ENCODE results near the gene PRKAR1B. TPM values are rescaled to one million over a fixed set of nuclear protein-coding genes. Genes with fewer than 3 reads are reported as not detected.

The PRKAR1B gene
- total RNA-seq, 2 donors from 2014 or later, result 26.2 to 56.0 TPM

DNA sequence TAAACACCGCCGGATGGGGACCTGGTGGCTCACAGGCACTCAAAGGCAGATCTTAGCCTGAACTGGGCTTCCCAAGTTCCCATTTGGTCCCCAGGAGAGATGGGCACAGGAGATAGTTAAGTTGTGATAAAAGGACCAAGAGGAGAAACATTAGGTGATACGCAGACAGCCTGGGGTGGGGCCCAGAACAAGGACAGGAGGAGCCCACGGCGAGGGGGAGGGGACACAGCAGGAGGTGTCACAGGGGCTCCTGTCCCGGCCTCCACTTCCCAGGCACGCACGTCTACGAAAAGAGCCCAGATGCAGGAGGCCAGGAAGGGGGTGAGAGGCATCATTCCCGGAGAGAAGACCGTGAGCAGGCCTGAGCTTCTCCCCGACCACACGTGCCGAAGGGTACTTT, 16.9 kb downstream of the PRKAR1B start:
- peaks cover 7% of the 10 kb centered on the region for H3K4me1 Mint-ChIP-seq
- ATAC-seq (replicated peaks), result no peak
- no peaks in the 10 kb centered on the region for H3K9me3 Mint-ChIP-seq
- H3K36me3 Mint-ChIP-seq (ENCODE audit: low read depth), result peaks cover 29% of the 10 kb centered on the region
- H3K27me3 Mint-ChIP-seq, result peaks cover 9% of the 10 kb centered on the region
- no peak overlapping the region for H3K27ac Mint-ChIP-seq
- no peak overlapping the region for H3K4me3 Mint-ChIP-seq

DNA sequence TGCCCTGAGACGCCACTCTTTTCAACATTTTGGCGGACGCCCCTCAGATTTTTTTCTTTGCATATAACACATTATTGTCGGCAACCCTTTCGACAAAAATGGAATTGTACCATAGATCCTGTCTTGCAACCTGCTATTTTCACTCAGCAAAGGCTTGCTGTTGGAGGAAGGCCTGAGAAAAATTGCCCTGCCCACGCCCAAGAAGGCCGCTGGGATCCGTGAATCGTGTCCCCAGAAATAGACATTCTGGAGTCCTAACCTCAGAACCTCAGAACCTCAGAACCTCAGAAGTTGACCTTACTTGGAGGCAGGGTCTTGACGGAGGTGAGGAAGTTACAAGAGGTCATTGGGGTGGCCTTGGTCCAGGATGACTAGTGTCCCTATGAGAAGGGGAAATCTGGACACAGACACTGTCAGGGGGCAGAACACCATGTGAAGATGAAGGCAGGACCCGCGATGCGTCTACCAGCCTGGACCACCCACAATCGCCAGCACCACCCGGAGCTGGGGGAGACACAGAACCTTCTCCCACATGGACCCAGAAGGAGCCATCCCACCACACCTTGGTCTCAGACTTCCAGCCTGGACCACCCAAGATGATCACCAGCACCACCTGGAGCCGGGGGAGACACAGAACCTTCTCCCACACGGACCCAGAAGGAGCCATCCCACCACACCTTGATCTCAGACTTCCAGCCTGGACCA, 19.6 kb downstream of the PRKAR1B start:
- peaks cover 20% of the 10 kb centered on the region for H3K36me3 Mint-ChIP-seq (ENCODE audit: low read depth)
- ATAC-seq (replicated peaks), result no peak
- H3K27ac Mint-ChIP-seq, result no peak overlapping the region
- no peaks in the 10 kb centered on the region for H3K4me1 Mint-ChIP-seq
- H3K4me3 Mint-ChIP-seq, result no peak overlapping the region
- H3K27me3 Mint-ChIP-seq, result no peaks in the 10 kb centered on the region
- peaks cover 3% of the 10 kb centered on the region for H3K9me3 Mint-ChIP-seq

DNA sequence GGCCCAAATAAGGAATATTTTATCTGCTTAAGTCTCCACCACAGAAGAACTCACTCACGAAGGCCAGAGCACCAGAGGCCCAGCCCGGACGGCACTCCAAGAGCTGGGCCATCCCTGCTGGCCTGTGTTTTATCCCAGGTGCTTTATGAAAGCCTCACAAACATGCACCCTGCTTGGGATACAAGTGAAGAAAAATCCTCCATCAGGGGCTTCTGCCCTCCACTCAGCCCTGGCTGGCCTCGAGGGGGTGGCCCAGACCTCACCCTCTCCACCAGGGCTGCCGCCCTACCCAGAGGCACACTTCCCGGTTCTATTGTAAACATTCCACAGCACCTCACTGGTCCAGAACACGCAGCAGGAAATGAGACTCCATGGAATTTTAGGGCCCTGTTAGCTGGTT, 20.4 kb downstream of the PRKAR1B start:
- no peak for ATAC-seq (replicated peaks)
- Mint-ChIP-seq H3K27me3 (no peaks in the 10 kb centered on the region), H3K9me3 (peaks cover 3% of the 10 kb centered on the region), H3K4me3 (no peak overlapping the region), H3K36me3 (ENCODE audit: low read depth) (peaks cover 27% of the 10 kb centered on the region), H3K4me1 (no peaks in the 10 kb centered on the region), H3K27ac (no peak overlapping the region)

DNA sequence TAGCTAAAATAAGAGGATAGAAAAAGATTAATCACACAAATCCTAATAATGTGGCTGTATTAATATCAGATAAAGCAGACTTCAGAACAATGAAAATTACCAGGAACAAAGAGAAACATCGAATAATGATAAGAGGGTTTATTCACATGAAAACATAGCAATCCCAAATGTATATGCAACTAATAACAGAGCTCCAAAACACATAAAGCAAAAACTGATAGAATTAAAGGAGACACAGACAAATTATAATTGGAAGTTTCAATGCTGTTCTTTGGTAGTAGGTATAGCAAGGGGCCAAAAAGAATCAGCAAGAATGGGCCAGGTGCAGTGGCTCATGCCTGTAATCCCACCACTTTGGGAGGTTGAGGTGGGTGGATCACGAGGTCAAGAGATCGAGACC, 24.0 kb downstream of the PRKAR1B start:
- Mint-ChIP-seq H3K4me1 (peaks cover 4% of the 10 kb centered on the region), H3K27ac (no peak overlapping the region), H3K27me3 (no peaks in the 10 kb centered on the region), H3K4me3 (no peak overlapping the region), H3K9me3 (peaks cover 3% of the 10 kb centered on the region), H3K36me3 (ENCODE audit: low read depth) (peaks cover 25% of the 10 kb centered on the region)
- no peak for ATAC-seq (replicated peaks)

DNA sequence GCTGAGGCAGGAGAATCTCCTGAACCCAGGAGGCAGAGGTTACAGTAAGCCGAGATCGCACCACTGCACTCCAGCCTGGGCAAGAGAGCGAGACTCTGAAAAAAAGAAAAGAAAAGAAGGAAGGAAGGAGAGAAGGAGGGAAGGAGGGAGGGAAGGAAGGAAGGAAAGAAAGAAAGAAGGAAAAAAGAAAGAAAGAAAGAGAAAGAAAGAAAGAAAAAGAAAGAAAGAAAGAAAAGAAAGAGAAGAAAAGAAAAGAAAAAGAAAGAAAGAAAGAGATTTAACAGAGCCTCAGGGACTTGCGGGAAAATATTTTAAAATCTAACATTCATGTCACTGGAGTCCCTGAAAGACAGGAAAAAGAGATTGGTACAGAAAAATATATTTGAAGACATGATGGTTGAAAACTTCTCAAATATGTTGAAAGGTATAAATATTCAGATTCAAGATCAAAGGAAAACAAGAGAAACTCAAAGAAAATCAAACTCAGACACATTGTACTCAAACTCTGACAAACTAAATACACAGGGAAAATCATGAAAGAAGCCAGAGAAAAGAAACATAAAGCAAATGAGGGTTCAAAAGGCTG, 25.9 kb downstream of the PRKAR1B start:
- Mint-ChIP-seq H3K4me3 (no peak overlapping the region), H3K27me3 (no peaks in the 10 kb centered on the region), H3K27ac (peak overlapping the region; percentile 79), H3K36me3 (ENCODE audit: low read depth) (peaks cover 19% of the 10 kb centered on the region), H3K4me1 (peaks cover 4% of the 10 kb centered on the region), H3K9me3 (peaks cover 3% of the 10 kb centered on the region)
- no peak for ATAC-seq (replicated peaks)

DNA sequence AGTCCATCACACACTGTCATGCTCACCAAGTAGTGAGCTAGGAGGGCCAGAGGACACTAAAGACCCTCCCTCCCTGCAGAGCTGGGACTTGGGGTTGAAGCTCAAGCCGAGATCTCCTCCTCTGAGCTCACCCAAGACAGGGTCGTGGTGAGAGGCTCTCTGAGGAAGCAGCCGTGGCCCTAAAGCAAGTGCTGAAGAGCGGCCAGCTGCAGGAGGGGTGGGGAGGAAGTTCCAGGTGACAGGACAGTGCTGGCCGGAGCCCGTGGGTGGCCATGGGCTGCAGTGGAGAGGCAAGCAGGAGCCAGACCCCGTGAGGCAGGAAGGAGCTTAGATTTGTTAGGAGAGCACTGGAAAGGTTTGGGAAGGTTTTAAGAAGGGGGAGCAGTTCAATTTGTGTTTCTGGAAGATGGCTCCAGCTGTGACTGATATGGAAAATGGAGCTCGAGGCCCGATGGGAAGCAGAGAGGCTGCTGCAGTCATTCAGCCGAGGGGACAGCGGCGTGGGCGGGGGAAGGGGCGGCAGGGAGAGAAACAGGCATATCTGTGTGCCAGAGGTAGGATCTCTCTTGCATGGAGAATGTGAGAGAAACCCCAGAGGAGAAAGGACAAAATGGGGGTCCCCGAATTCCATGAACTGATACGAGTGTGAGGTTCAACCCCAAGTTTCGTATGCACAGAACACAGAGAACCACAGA, 27.5 kb downstream of the PRKAR1B start:
- Mint-ChIP-seq H3K36me3 (ENCODE audit: low read depth) (peaks cover 19% of the 10 kb centered on the region), H3K4me1 (peaks cover 4% of the 10 kb centered on the region), H3K27ac (no peak overlapping the region), H3K4me3 (no peak overlapping the region), H3K9me3 (peaks cover 3% of the 10 kb centered on the region), H3K27me3 (no peaks in the 10 kb centered on the region)
- no peak for ATAC-seq (replicated peaks)

DNA sequence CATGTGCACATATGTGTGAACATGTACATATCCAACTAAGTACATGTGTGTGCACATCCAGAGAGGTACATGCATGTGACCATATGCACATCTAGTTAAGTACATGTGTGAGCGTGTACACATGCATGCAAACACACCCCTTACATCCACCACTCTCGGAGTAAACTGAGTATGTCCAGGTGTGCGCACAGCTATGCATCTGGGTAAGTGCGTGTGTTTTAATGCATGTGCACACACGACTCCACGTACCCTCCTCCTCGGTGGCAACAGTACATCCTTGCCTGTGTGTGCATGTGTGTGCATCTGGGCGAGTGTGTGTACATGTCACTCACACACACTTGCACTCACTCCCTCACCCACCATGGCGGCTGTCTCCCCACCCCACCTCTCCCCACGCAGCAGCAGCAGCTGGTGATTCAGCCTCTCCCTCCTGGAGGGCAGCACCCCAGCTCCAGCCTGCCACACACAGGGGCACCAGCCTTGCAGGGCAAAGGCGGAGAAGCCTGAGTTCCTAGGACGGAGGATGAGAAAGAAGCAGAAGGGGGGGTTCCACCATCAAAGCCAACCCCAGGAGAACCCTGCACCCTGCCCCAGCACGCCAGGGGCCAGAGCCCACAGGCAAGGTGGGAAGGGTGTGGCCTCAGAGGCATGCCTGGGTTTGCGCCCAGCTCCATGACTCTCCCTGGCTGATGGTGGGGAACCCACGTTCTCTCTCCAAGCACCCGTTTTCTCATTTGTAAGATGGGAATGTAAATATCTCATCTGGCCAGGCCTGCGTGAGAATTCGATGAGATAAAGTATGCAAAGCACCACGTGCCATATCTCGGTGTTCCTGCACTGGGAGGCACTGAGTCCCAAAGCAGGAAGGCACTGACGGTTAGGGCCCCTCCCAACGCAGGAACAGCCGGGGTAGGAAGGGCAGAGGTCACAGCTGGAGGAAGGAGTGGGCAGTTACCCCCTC, 28.3 kb downstream of the PRKAR1B start:
- no peak overlapping the region for H3K4me3 Mint-ChIP-seq
- H3K27me3 Mint-ChIP-seq, result no peaks in the 10 kb centered on the region
- peaks cover 4% of the 10 kb centered on the region for H3K4me1 Mint-ChIP-seq
- peaks cover 16% of the 10 kb centered on the region for H3K36me3 Mint-ChIP-seq (ENCODE audit: low read depth)
- ATAC-seq (replicated peaks), result no peak
- peaks cover 3% of the 10 kb centered on the region for H3K9me3 Mint-ChIP-seq
- H3K27ac Mint-ChIP-seq, result no peak overlapping the region

DNA sequence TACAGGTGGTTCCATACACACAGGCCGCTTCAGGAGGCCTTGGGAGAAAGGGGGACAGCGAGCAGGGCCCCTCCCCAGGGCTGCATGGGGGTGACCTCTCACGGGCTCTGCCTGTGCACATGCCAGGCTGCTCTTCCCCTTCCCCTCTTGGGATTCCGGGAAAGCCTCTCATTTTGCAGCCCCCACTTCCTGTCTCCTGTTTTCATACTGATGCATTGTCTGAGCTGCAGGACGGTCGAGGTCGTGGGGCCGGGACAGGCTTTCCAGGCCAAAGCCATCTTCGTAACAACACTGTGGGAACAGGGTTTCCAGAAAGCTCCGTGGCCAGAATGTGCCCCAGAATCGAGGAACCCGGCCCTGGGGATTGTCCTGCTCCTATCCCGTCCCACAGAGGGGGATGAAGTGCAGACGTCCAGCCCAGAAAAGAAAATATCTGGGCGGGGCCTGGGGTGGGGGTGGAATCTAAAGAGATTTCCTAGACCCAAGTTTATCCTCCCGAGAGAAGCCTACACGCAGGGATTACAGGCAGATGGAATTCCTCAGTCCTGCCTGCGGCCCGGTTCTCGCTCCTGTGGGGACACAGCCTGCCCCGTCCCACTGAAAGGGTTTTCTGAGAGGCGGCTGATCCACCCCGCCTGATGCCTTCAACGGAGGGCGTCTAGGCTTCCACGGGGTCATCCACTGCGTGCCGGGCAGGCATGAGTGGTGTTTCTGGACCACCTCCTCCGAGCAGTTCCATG, 30.1 kb downstream of the PRKAR1B start:
- Mint-ChIP-seq H3K4me1 (peaks cover 4% of the 10 kb centered on the region), H3K9me3 (no peaks in the 10 kb centered on the region), H3K4me3 (no peak overlapping the region), H3K27me3 (no peaks in the 10 kb centered on the region), H3K27ac (no peak overlapping the region), H3K36me3 (ENCODE audit: low read depth) (peaks cover 9% of the 10 kb centered on the region)
- no peak for ATAC-seq (replicated peaks)

DNA sequence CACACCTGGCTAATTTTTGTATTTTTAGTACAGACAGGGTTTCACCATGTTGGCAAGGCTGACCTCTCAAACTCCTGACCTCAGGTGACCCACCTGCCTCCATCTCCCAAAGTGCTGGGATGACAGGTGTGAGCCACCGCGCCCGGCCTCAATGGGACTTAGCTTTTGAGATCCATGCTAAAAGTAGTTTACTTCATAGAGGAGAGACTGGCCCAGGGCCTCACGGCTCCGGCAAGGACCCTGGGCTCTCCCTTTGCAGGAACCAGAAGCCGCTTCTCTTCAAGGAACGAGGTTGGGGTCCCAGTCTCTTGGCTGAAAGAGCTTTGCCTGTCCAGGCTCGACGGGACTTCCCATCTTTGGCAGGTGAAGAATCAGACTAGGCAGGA, 30.7 kb downstream of the PRKAR1B start:
- no peak overlapping the region for H3K27ac Mint-ChIP-seq
- no peaks in the 10 kb centered on the region for H3K9me3 Mint-ChIP-seq
- no peak overlapping the region for H3K4me3 Mint-ChIP-seq
- peaks cover 3% of the 10 kb centered on the region for H3K4me1 Mint-ChIP-seq
- ATAC-seq (replicated peaks), result no peak
- no peaks in the 10 kb centered on the region for H3K27me3 Mint-ChIP-seq
- H3K36me3 Mint-ChIP-seq (ENCODE audit: low read depth), result peaks cover 4% of the 10 kb centered on the region

DNA sequence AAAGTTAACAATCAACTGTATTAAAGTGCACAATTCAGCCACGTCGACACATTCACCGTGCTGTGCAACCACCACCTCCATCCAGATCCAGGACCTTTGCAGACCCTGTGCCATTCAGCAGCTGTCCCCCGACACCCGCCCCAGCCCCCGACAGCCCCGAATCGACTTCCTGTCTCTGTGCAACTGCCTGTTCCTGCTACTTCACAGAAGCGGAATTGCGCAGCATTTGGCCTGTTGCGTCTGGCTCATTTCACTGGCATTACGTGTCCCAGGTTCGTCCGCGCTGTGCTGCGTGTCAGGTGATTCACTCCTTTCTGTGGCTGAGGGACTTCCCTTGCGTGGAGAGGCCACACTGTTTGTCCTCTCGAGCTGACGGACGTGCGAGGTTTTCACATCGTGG, 33.8 kb downstream of the PRKAR1B start:
- Mint-ChIP-seq H3K4me3 (no peak overlapping the region), H3K27ac (no peak overlapping the region), H3K27me3 (no peaks in the 10 kb centered on the region), H3K4me1 (no peaks in the 10 kb centered on the region), H3K9me3 (no peaks in the 10 kb centered on the region), H3K36me3 (ENCODE audit: low read depth) (peaks cover 12% of the 10 kb centered on the region)
- ATAC-seq (replicated peaks), result no peak

DNA sequence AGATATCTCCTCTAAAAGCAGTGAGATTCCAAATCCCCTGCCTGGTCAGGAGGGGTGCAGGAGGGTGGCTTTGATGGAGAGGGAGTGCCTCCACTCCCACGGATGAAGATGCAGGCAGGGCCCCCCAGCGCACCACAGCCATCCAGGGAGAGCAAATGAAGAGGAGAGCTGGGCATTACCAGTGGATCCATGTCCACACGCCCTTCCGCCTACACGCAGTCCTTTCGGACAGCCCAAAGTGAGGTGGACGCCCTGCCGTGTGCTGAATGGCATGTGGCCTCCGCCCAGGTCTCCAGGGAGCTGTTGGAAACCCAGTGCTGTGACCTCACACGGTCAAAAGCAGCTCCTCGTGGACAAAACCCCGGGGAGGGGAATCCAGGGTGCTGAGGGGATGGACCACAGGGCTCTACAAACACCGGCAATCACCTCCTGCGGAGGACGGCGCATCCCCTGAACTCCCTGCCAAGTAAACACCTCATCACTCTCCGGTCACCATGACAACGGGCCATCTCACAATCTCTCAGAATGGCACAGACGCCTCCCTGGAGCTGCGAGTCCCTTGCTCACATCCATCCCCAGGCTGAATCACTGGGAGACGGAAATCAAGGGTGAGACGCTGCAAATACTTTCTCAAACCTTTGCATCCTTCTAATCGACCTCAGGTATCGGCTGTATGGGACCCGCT, 35.6 kb downstream of the PRKAR1B start:
- Mint-ChIP-seq H3K4me1 (no peaks in the 10 kb centered on the region), H3K36me3 (ENCODE audit: low read depth) (peaks cover 24% of the 10 kb centered on the region), H3K27me3 (no peaks in the 10 kb centered on the region), H3K9me3 (peaks cover 8% of the 10 kb centered on the region), H3K4me3 (no peak overlapping the region), H3K27ac (no peak overlapping the region)
- ATAC-seq (replicated peaks), result no peak

DNA sequence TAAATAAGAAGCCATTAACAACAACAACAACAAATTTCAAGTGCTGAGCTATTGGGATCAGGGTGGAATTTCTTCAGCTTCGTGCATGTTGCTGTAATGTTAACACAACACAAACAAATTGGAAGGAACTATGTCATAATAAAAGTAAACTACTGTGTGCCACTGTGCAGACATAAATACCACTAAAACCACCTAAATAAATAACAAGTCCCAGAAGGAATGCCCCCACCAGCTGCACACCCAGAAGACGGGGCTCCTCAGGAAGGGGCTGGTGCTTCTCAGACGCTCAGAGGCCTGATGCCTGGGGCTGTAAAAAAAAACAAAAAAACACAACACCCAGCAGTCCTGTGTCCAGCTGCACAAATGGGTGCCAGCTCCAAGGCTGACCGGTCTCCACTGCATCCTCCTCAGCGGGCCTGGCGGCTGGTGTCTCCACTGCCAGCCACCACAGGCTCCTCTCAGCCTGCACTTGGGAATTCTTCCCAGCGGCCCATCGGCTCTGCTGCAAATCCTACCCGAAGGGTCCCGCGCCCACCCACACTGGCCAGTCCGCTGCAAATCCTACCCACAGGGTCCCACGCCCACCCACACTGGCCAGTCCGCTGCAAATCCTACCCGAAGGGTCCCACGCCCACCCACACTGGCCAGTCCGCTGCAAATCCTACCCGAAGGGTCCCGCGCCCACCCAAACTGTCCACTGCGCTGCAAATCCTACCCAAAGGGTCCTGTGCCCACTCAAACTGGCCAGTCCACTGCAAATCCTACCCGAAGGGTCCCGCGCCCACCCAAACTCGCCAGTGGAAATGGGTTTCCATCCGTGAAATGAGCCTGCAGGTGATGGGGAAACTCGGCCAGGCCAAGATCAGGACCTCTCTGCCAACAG, 36.4 kb downstream of the PRKAR1B start:
- ATAC-seq (replicated peaks), result no peak
- peaks cover 27% of the 10 kb centered on the region for H3K36me3 Mint-ChIP-seq (ENCODE audit: low read depth)
- no peaks in the 10 kb centered on the region for H3K27me3 Mint-ChIP-seq
- H3K4me1 Mint-ChIP-seq, result no peaks in the 10 kb centered on the region
- no peak overlapping the region for H3K27ac Mint-ChIP-seq
- peaks cover 10% of the 10 kb centered on the region for H3K9me3 Mint-ChIP-seq
- H3K4me3 Mint-ChIP-seq, result no peak overlapping the region

DNA sequence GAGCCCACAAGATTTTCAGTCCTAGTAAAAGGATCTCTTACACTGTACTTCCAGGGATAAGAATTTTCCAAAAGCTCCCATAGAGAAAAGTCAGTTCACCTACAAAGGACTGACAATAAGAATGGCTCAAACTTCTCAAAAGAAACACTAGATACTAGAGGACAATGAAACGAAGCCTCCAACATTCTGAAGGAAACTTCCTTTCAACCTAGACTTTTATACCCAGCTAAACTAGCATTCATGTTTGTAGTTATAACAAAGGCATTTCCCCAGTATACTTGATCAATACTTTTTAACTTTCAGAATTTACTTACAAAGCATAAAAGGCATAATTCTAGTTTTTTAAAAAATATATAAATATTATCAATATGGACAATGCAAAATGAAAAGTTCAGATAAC, 41.5 kb downstream of the PRKAR1B start:
- Mint-ChIP-seq H3K4me1 (no peaks in the 10 kb centered on the region), H3K27ac (no peak overlapping the region), H3K27me3 (no peaks in the 10 kb centered on the region), H3K9me3 (peaks cover 16% of the 10 kb centered on the region), H3K4me3 (no peak overlapping the region), H3K36me3 (ENCODE audit: low read depth) (peaks cover 28% of the 10 kb centered on the region)
- no peak for ATAC-seq (replicated peaks)
